PFSK-1 (cell line): ENCODE data around the gene ZBTB1.

Source experiments
- FOXP2 ChIP-seq: optimal IDR thresholded peaks from 2 replicates; pipeline ENCODE3; 2011; ENCODE audit warnings: borderline replicate concordance, control low read depth, inconsistent platforms; ENCODE audit not compliant: insufficient read depth; ENCODE audit errors: extremely low read length, extremely low read depth
- POLR2AphosphoS5 ChIP-seq: IDR thresholded peaks from 2 replicates; pipeline ENCODE4 v1.6.1; 2012; ENCODE audit warnings: low read depth, mild to moderate bottlenecking, control low read depth, low read length, moderate library complexity
- SIN3A ChIP-seq: IDR thresholded peaks from 2 replicates; pipeline ENCODE4 v1.6.1; 2012; ENCODE audit warnings: mild to moderate bottlenecking, low read length, moderate library complexity, borderline replicate concordance; ENCODE audit not compliant: insufficient read depth
- TAF1 ChIP-seq: IDR thresholded peaks from 2 replicates; pipeline ENCODE4 v1.6.1; 2012; ENCODE audit warnings: low read length, control low read depth, borderline replicate concordance; ENCODE audit not compliant: insufficient read depth
- TF ChIP-seq, protein P1 (sequence below), 2 experiments: IDR thresholded peaks; 2 replicates each; pipeline versions ENCODE4 v1.6.1 to v1.8.0; 2011 to 2012; ENCODE audit warnings: low read depth in 2 of 2, low read length in 2 of 2, control low read depth in 1 of 2, inconsistent platforms in 1 of 2, mild to moderate bottlenecking in 1 of 2, moderate library complexity in 1 of 2; ENCODE audit not compliant: insufficient read depth in 1 of 2

The ZBTB1 gene

DNA sequence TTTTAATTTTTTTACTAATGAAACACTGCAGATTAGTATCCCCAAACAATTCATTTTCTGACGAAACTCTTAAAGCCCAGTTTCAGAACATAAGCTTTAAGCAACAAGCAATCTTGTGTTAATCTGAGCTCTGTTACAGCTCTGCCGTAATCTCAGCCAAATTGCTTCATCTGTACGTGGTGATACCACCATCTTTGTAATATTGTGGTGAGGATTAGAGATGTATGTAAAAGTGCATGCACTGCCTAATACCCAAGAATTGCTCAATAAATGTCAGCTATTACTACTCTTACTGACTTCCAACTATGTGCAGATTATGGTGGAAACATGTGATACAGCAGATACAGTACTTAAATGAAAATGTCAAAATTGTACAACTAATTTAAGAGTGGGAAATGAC is 37.5 kb upstream of the ZBTB1 start:
- TF ChIP-seq SIN3A: no peak
- TF ChIP-seq TAF1: no peak
- TF ChIP-seq, protein P1, sequence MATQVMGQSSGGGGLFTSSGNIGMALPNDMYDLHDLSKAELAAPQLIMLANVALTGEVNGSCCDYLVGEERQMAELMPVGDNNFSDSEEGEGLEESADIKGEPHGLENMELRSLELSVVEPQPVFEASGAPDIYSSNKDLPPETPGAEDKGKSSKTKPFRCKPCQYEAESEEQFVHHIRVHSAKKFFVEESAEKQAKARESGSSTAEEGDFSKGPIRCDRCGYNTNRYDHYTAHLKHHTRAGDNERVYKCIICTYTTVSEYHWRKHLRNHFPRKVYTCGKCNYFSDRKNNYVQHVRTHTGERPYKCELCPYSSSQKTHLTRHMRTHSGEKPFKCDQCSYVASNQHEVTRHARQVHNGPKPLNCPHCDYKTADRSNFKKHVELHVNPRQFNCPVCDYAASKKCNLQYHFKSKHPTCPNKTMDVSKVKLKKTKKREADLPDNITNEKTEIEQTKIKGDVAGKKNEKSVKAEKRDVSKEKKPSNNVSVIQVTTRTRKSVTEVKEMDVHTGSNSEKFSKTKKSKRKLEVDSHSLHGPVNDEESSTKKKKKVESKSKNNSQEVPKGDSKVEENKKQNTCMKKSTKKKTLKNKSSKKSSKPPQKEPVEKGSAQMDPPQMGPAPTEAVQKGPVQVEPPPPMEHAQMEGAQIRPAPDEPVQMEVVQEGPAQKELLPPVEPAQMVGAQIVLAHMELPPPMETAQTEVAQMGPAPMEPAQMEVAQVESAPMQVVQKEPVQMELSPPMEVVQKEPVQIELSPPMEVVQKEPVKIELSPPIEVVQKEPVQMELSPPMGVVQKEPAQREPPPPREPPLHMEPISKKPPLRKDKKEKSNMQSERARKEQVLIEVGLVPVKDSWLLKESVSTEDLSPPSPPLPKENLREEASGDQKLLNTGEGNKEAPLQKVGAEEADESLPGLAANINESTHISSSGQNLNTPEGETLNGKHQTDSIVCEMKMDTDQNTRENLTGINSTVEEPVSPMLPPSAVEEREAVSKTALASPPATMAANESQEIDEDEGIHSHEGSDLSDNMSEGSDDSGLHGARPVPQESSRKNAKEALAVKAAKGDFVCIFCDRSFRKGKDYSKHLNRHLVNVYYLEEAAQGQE (IDR thresholded peaks at IDR 0.05; ENCODE audit: insufficient read depth in 1 of 2, low read depth in 2 of 2, low read length in 2 of 2): no peak
- TF ChIP-seq FOXP2: no peak
- TF ChIP-seq POLR2AphosphoS5: no peak

GRCh38 chr14:64467566-64467965 is 37.0 kb upstream of the ZBTB1 start:
- no peak for TF ChIP-seq FOXP2
- TF ChIP-seq, protein P1 (IDR thresholded peaks at IDR 0.05; ENCODE audit: insufficient read depth in 1 of 2, low read depth in 2 of 2, low read length in 2 of 2): no peak
- no peak for TF ChIP-seq SIN3A
- TF ChIP-seq TAF1: no peak
- no peak for TF ChIP-seq POLR2AphosphoS5

DNA sequence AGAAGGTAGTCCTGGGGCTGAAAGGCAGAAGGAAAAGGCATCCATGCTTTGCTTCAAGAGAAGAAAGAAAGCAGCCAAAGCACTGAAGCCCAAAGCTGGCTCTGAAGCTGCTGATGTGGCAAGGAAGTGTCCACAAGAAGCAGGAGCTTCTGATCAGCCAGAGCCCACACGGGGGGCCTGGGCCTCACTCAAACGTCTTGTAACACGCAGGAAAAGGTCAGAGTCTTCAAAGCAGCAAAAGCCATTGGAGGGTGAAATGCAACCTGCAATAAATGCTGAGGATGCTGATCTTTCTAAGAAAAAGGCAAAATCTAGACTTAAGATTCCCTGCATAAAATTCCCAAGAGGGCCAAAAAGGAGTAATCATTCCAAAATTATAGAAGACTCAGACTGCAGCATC is 36.1 kb upstream of the ZBTB1 start:
- TF ChIP-seq POLR2AphosphoS5 (no peak), SIN3A (no peak), TAF1 (no peak), FOXP2 (no peak)
- TF ChIP-seq, protein P1 (IDR thresholded peaks at IDR 0.05; ENCODE audit: insufficient read depth in 1 of 2, low read depth in 2 of 2, low read length in 2 of 2): no peak

- TF ChIP-seq FOXP2 (no peak), TAF1 (no peak), POLR2AphosphoS5 (no peak), SIN3A (no peak)
- TF ChIP-seq, protein P1 (IDR thresholded peaks at IDR 0.05; ENCODE audit: insufficient read depth in 1 of 2, low read depth in 2 of 2, low read length in 2 of 2): no peak
Observed at GRCh38 chr14:64474041-64474440, 30.5 kb upstream of the ZBTB1 start.

GRCh38 chr14:64474698-64475097 is 29.9 kb upstream of the ZBTB1 start:
- TF ChIP-seq SIN3A (no peak), TAF1 (no peak), POLR2AphosphoS5 (no peak), FOXP2 (no peak)
- TF ChIP-seq, protein P1 (IDR thresholded peaks at IDR 0.05; ENCODE audit: insufficient read depth in 1 of 2, low read depth in 2 of 2, low read length in 2 of 2): no peak
